Measurements from ENCODE around the gene TTC28.

- TF ChIP-seq, protein P1, sequence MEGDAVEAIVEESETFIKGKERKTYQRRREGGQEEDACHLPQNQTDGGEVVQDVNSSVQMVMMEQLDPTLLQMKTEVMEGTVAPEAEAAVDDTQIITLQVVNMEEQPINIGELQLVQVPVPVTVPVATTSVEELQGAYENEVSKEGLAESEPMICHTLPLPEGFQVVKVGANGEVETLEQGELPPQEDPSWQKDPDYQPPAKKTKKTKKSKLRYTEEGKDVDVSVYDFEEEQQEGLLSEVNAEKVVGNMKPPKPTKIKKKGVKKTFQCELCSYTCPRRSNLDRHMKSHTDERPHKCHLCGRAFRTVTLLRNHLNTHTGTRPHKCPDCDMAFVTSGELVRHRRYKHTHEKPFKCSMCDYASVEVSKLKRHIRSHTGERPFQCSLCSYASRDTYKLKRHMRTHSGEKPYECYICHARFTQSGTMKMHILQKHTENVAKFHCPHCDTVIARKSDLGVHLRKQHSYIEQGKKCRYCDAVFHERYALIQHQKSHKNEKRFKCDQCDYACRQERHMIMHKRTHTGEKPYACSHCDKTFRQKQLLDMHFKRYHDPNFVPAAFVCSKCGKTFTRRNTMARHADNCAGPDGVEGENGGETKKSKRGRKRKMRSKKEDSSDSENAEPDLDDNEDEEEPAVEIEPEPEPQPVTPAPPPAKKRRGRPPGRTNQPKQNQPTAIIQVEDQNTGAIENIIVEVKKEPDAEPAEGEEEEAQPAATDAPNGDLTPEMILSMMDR (conservative IDR thresholded peaks at IDR 0.05 in 1 of 2, IDR thresholded peaks at IDR 0.05 in 1 of 2; ENCODE audit: low read depth in 1 of 2, low read length in 2 of 2) = no peak
- TF ChIP-seq EZH2 (IDR thresholded peaks at IDR 0.05; ENCODE audit: low read length, missing control alignments) = no peak
Measured at GRCh38 chr22:28046100-28046499, 633.5 kb downstream of the TTC28 start.
